ENCODE results near the gene TPMT. TPM values are rescaled to one million over a fixed set of nuclear protein-coding genes. Genes with fewer than 3 reads are reported as not detected.

Gene TPMT
- total RNA-seq, 1 donor from 2014 or later: 8.0 TPM

DNA sequence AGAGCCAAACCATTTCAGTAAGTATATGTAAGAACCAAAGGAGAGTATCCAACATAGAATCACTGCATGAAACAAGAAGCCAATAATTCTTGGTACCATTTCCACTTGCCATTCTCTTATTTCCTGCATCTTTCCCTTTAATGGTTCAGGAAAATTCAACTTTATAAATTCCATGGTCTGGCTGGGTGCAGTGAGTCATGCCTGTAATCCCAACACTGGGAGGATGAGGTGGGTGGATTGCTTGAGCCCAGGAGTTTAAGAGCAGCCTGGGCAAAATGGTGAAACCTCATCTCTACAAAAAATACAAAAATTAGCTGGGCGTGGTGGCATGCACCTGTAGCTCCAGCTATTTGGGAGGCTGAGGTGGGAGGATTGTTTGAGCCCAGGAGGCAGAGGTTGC lies 53.6 kb downstream of the TPMT start:
- peaks cover 5% of the 10 kb centered on the region for H3K36me3 Mint-ChIP-seq
- peaks cover 3% of the 10 kb centered on the region for H3K27me3 Mint-ChIP-seq (ENCODE audit: low read depth)
- no peak overlapping the region for H3K27ac Mint-ChIP-seq
- TF ChIP-seq, protein P1, sequence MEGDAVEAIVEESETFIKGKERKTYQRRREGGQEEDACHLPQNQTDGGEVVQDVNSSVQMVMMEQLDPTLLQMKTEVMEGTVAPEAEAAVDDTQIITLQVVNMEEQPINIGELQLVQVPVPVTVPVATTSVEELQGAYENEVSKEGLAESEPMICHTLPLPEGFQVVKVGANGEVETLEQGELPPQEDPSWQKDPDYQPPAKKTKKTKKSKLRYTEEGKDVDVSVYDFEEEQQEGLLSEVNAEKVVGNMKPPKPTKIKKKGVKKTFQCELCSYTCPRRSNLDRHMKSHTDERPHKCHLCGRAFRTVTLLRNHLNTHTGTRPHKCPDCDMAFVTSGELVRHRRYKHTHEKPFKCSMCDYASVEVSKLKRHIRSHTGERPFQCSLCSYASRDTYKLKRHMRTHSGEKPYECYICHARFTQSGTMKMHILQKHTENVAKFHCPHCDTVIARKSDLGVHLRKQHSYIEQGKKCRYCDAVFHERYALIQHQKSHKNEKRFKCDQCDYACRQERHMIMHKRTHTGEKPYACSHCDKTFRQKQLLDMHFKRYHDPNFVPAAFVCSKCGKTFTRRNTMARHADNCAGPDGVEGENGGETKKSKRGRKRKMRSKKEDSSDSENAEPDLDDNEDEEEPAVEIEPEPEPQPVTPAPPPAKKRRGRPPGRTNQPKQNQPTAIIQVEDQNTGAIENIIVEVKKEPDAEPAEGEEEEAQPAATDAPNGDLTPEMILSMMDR (IDR thresholded peaks at IDR 0.05; ENCODE audit: unreplicated experiment): no peak
- H3K4me1 Mint-ChIP-seq: no peaks in the 10 kb centered on the region
- H3K9me3 Mint-ChIP-seq: peaks cover 16% of the 10 kb centered on the region
- DNase-seq (ENCODE audit: low spot score in 2 of 2, unreplicated experiment in 2 of 2): no peak
- no peak overlapping the region for H3K4me3 Mint-ChIP-seq

DNA sequence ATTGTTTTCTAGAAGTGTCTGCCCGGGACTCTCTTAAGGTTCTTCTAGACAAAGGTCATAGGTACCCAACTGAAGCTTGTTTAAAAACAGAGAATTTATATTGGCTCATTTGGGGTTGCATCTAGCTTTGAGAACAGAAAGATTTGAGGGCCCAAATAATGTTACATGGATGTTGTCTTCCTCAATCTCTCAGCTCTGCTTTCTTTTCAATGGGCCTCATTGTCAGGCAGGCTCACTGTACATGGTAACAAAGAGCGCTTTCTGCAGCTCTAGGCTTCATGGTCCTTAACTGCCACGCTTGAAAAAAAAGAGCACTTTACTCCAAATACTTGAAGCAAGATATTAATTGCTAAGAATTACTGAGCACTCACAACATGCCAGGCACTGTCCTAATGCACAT lies 54.6 kb downstream of the TPMT start:
- peaks cover 6% of the 10 kb centered on the region for H3K9me3 Mint-ChIP-seq
- no peaks in the 10 kb centered on the region for H3K36me3 Mint-ChIP-seq
- TF ChIP-seq, protein P1 (IDR thresholded peaks at IDR 0.05; ENCODE audit: unreplicated experiment): no peak
- no peaks in the 10 kb centered on the region for H3K4me1 Mint-ChIP-seq
- peaks cover 3% of the 10 kb centered on the region for H3K27me3 Mint-ChIP-seq (ENCODE audit: low read depth)
- H3K27ac Mint-ChIP-seq: no peak overlapping the region
- DNase-seq (ENCODE audit: low spot score in 2 of 2, unreplicated experiment in 2 of 2): no peak
- H3K4me3 Mint-ChIP-seq: no peak overlapping the region

DNA sequence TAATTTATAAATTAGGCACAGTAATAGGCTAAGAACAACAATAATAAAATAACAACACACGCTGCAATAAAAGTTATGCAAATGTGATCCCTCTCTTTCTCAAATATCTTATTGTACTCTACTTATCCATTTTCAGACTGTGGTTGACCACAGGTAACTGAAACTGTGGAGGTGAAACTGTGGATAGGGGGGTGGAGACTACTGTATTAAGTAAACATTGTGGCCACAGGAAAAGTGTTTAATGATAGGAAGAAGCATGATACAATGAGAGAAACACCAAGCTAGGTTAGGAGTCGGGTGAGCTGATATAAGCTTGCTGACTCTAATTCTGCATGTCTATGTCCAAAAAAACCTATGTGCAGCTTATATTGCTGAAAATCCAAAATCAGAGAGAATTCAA lies 55.4 kb downstream of the TPMT start:
- H3K27ac Mint-ChIP-seq: no peak overlapping the region
- H3K4me3 Mint-ChIP-seq: no peak overlapping the region
- H3K9me3 Mint-ChIP-seq: peaks cover under 1% of the 10 kb centered on the region
- peaks cover 3% of the 10 kb centered on the region for H3K27me3 Mint-ChIP-seq (ENCODE audit: low read depth)
- DNase-seq (ENCODE audit: low spot score in 2 of 2, unreplicated experiment in 2 of 2): no peak
- no peaks in the 10 kb centered on the region for H3K4me1 Mint-ChIP-seq
- TF ChIP-seq, protein P1 (IDR thresholded peaks at IDR 0.05; ENCODE audit: unreplicated experiment): no peak
- H3K36me3 Mint-ChIP-seq: no peaks in the 10 kb centered on the region

DNA sequence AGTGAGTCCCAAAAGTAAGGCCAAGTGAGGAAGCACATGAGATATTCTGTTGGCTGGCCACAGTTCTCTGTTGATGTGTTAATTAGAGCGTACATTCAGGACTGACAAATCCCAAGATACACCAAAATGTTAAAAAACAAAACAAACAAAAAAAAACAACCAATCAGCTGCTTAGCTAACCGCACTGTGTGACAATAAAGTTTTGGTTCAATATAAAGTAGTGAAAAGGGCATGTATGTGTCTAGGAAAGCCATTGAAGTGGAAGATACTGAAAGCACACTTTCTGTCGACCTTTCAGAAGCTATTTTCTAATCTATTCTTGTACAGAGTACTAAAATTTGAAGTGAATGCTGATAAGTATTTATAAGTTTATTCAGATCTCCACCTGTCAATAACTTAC lies 58.5 kb downstream of the TPMT start:
- no peak overlapping the region for H3K27ac Mint-ChIP-seq

DNA sequence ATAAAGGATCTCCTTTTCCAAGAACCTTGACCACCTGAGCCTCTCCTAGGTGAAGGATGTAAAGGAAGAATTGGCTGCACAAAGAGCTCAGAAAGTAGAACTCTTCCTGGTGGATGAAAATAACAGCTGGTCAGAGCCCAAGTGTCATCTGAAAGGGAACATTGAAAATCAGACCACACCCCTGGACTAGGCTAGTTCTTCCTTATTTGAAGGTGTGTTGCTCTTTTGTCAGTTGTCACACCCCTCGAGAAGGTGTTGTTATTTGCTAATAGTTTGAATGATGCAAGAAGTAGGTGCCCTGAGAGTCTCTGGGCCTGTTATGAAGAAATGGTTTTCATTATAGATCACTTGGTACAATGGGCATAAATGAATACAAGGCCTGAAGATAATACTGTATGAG lies 63.5 kb downstream of the TPMT start:
- Mint-ChIP-seq H3K4me1 (no peaks in the 10 kb centered on the region), H3K27ac (no peak overlapping the region), H3K9me3 (peaks cover 14% of the 10 kb centered on the region), H3K4me3 (no peak overlapping the region), H3K36me3 (peaks cover 6% of the 10 kb centered on the region), H3K27me3 (ENCODE audit: low read depth) (no peaks in the 10 kb centered on the region)
- TF ChIP-seq, protein P1 (IDR thresholded peaks at IDR 0.05; ENCODE audit: unreplicated experiment): no peak
- no peak for DNase-seq (ENCODE audit: low spot score in 2 of 2, unreplicated experiment in 2 of 2)

More for the DNA sequence above, 58.5 kb downstream of the TPMT start:
- no peak for DNase-seq (ENCODE audit: low spot score in 2 of 2, unreplicated experiment in 2 of 2)
- Mint-ChIP-seq H3K9me3 (no peaks in the 10 kb centered on the region), H3K36me3 (no peaks in the 10 kb centered on the region), H3K4me3 (no peak overlapping the region), H3K4me1 (no peaks in the 10 kb centered on the region), H3K27me3 (ENCODE audit: low read depth) (no peaks in the 10 kb centered on the region)
- TF ChIP-seq, protein P1 (IDR thresholded peaks at IDR 0.05; ENCODE audit: unreplicated experiment): no peak

DNA sequence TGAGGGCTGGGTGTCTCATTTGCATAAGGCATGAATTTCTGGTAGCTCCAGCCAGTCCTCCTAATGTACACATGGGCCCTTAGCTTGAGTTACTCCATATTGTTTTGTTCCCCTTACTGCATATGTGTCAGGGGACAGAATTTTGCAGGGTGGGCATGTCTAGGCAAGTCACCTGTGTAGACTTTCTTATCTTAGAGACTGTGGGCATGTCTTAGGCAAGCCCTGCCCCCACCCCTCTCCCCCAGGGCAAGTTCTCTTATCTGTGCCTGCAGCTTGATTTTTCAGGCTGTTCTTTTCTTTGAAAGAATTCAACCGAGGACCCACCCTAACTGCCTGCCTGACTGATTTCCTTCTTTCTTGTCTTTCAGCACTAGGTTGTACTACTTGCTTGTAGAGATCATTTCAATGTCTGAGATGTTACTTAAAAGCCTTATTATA lies 64.5 kb downstream of the TPMT start:
- Mint-ChIP-seq H3K27ac (no peak overlapping the region), H3K27me3 (ENCODE audit: low read depth) (no peaks in the 10 kb centered on the region), H3K4me1 (no peaks in the 10 kb centered on the region), H3K36me3 (peaks cover 6% of the 10 kb centered on the region), H3K4me3 (no peak overlapping the region), H3K9me3 (peaks cover 15% of the 10 kb centered on the region)
- no peak for DNase-seq (ENCODE audit: low spot score in 2 of 2, unreplicated experiment in 2 of 2)
- TF ChIP-seq, protein P1 (IDR thresholded peaks at IDR 0.05; ENCODE audit: unreplicated experiment): no peak
